Measurements from ENCODE around the gene NUDCD3.

Gene NUDCD3

GRCh38 chr7:44380189-44380830 lies 110.1 kb downstream of the NUDCD3 start:
- no peak for DNase-seq

GRCh38 chr7:44379366-44380188 lies 110.9 kb downstream of the NUDCD3 start:
- DNase-seq, result no peak

GRCh38 chr7:44378744-44379143 lies 111.7 kb downstream of the NUDCD3 start:
- no peak for DNase-seq

- no peak for DNase-seq
Observed at GRCh38 chr7:44377681-44378421, 112.6 kb downstream of the NUDCD3 start.

- no peak for DNase-seq
Observed at GRCh38 chr7:44377134-44377463, 113.4 kb downstream of the NUDCD3 start.

GRCh38 chr7:44376429-44377133 lies 113.9 kb downstream of the NUDCD3 start:
- DNase-seq, result no peak

- DNase-seq, result no peak
Observed at GRCh38 chr7:44375926-44376342, 114.5 kb downstream of the NUDCD3 start.

- no peak for DNase-seq
Observed at GRCh38 chr7:44375236-44375699, 115.2 kb downstream of the NUDCD3 start.

- DNase-seq, result no peak
Observed at GRCh38 chr7:44374007-44374763, 116.3 kb downstream of the NUDCD3 start.

- no peak for DNase-seq
Observed at GRCh38 chr7:44373418-44373740, 117.1 kb downstream of the NUDCD3 start.

- DNase-seq, result no peak
Observed at GRCh38 chr7:44372560-44373417, 117.7 kb downstream of the NUDCD3 start.

GRCh38 chr7:44368885-44369284 lies 121.6 kb downstream of the NUDCD3 start:
- DNase-seq, result no peak

GRCh38 chr7:44368455-44368854 lies 122.0 kb downstream of the NUDCD3 start:
- DNase-seq, result no peak

- DNase-seq, result no peak
Observed at GRCh38 chr7:44367475-44368043, 122.9 kb downstream of the NUDCD3 start.

- no peak for DNase-seq
Observed at GRCh38 chr7:44366986-44367385, 123.5 kb downstream of the NUDCD3 start.

- DNase-seq, result no peak
Observed at GRCh38 chr7:44353668-44354067, 136.8 kb downstream of the NUDCD3 start.

GRCh38 chr7:44348851-44349781 lies 141.3 kb downstream of the NUDCD3 start:
- no peak for DNase-seq

- DNase-seq, result no peak
Observed at GRCh38 chr7:44348300-44348699, 142.2 kb downstream of the NUDCD3 start.

GRCh38 chr7:44347546-44348114 lies 142.8 kb downstream of the NUDCD3 start:
- DNase-seq, result no peak

- no peak for DNase-seq
Observed at GRCh38 chr7:44346063-44346462, 144.4 kb downstream of the NUDCD3 start.

All from stimulated activated CD4-positive, alpha-beta T cell treated with anti-CD3 and anti-CD28 coated beads, Interleukin-4, amount 100 ng/mL, for 1 hour (primary cell).